ENCODE data around the gene RALGDS. TPM values are rescaled to one million over a fixed set of nuclear protein-coding genes. Genes with fewer than 3 reads are reported as not detected.

The RALGDS gene
- total and polyA plus RNA-seq, 2 experiments from 2014 or later, result 8.6 to 20.3 TPM

DNA sequence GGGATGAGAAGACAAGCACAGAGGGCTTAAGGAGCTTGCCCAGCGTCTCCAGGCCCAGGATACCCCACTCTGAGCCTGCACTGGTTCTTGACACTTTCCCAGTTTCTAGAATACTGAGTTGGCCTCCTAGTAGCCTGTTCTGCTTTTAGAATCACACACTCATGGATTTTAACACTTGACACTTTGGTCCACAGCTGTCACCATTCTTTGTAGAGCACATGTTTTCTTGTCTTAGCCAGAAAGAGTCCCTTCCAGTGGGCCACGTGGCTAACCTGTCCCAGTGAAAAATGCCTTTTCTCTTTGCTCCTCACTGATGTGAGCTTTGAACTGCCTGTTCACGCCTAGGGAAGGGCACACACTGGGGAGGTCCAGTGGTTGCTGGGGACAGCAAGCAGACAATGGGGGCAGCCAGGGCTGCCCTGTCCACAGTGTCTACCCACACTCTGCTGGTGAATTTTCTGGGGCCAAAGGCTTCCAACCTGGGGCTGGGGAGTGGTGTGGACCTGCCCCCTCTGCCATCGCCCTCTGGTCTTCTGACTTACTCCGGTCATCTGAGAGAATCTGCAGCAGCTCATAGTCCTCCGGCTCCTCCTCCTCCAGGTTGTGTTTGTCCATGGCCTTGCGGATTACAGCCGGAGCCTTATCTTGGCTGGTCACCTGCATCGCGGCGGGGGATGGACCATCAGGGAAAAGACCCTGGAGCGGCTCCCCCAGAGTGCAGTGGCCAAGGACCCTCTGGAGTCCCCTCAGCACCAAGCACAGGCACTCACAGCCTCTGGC, 21.1 kb downstream of the RALGDS start:
- H3K9me3 Mint-ChIP-seq, result peaks cover 15% of the 10 kb centered on the region; the same call in 2 of the 3 replicates
- Histone ChIP-seq H3K27me3 (ENCODE audit: insufficient read depth) (no peaks in the 10 kb centered on the region), H3K9me2 (ENCODE audit: insufficient read depth) (no peaks in the 10 kb centered on the region), H3K4me3 (no peak overlapping the region), H3K4me1 (ENCODE audit: insufficient read depth) (no peaks in the 10 kb centered on the region), H3K27ac (ENCODE audit: low read depth) (no peak overlapping the region), H3F3A (replicated peaks; ENCODE audit: low read depth) (no peaks in the 10 kb centered on the region), H3K79me2 (replicated peaks; ENCODE audit: insufficient read depth) (no peaks in the 10 kb centered on the region), H3K36me3 (ENCODE audit: insufficient read depth) (no peaks in the 10 kb centered on the region), H4K20me1 (replicated peaks; ENCODE audit: insufficient read depth) (no peaks in the 10 kb centered on the region), H2AFZ (no peak overlapping the region), H3K4me2 (no peak overlapping the region)
- no peaks in the 10 kb centered on the region for H3K4me1 Mint-ChIP-seq
- ATAC-seq (no peak), DNase-seq (ENCODE audit: low spot score) (no peak)
- H3K27ac Mint-ChIP-seq, result no peak overlapping the region
- H3K4me3 Mint-ChIP-seq, result no peak overlapping the region
- no peaks in the 10 kb centered on the region for H3K27me3 Mint-ChIP-seq (ENCODE audit: insufficient read depth, low read depth, poor library complexity)
- peaks cover 39% of the 10 kb centered on the region for H3K36me3 Mint-ChIP-seq (ENCODE audit: low read depth)
- no peak for TF ChIP-seq ZNF114 (CRISPR knock-in tag; IDR thresholded peaks at IDR 0.05)
- TF ChIP-seq POLR2AphosphoS5 (IDR thresholded peaks at IDR 0.05; ENCODE audit: low read depth), result no peak
- no peak for TF ChIP-seq NANOG (IDR thresholded peaks at IDR 0.05; ENCODE audit: borderline replicate concordance)
- TF ChIP-seq ZNF331 (CRISPR knock-in tag; IDR thresholded peaks at IDR 0.05; ENCODE audit: low read depth), result no peak
- no peak for TF ChIP-seq JUNB (IDR thresholded peaks at IDR 0.05; ENCODE audit: unreplicated experiment)
- TF ChIP-seq, protein P1, sequence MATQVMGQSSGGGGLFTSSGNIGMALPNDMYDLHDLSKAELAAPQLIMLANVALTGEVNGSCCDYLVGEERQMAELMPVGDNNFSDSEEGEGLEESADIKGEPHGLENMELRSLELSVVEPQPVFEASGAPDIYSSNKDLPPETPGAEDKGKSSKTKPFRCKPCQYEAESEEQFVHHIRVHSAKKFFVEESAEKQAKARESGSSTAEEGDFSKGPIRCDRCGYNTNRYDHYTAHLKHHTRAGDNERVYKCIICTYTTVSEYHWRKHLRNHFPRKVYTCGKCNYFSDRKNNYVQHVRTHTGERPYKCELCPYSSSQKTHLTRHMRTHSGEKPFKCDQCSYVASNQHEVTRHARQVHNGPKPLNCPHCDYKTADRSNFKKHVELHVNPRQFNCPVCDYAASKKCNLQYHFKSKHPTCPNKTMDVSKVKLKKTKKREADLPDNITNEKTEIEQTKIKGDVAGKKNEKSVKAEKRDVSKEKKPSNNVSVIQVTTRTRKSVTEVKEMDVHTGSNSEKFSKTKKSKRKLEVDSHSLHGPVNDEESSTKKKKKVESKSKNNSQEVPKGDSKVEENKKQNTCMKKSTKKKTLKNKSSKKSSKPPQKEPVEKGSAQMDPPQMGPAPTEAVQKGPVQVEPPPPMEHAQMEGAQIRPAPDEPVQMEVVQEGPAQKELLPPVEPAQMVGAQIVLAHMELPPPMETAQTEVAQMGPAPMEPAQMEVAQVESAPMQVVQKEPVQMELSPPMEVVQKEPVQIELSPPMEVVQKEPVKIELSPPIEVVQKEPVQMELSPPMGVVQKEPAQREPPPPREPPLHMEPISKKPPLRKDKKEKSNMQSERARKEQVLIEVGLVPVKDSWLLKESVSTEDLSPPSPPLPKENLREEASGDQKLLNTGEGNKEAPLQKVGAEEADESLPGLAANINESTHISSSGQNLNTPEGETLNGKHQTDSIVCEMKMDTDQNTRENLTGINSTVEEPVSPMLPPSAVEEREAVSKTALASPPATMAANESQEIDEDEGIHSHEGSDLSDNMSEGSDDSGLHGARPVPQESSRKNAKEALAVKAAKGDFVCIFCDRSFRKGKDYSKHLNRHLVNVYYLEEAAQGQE (IDR thresholded peaks at IDR 0.05; ENCODE audit: unreplicated experiment), result no peak
- TF ChIP-seq, protein P2, sequence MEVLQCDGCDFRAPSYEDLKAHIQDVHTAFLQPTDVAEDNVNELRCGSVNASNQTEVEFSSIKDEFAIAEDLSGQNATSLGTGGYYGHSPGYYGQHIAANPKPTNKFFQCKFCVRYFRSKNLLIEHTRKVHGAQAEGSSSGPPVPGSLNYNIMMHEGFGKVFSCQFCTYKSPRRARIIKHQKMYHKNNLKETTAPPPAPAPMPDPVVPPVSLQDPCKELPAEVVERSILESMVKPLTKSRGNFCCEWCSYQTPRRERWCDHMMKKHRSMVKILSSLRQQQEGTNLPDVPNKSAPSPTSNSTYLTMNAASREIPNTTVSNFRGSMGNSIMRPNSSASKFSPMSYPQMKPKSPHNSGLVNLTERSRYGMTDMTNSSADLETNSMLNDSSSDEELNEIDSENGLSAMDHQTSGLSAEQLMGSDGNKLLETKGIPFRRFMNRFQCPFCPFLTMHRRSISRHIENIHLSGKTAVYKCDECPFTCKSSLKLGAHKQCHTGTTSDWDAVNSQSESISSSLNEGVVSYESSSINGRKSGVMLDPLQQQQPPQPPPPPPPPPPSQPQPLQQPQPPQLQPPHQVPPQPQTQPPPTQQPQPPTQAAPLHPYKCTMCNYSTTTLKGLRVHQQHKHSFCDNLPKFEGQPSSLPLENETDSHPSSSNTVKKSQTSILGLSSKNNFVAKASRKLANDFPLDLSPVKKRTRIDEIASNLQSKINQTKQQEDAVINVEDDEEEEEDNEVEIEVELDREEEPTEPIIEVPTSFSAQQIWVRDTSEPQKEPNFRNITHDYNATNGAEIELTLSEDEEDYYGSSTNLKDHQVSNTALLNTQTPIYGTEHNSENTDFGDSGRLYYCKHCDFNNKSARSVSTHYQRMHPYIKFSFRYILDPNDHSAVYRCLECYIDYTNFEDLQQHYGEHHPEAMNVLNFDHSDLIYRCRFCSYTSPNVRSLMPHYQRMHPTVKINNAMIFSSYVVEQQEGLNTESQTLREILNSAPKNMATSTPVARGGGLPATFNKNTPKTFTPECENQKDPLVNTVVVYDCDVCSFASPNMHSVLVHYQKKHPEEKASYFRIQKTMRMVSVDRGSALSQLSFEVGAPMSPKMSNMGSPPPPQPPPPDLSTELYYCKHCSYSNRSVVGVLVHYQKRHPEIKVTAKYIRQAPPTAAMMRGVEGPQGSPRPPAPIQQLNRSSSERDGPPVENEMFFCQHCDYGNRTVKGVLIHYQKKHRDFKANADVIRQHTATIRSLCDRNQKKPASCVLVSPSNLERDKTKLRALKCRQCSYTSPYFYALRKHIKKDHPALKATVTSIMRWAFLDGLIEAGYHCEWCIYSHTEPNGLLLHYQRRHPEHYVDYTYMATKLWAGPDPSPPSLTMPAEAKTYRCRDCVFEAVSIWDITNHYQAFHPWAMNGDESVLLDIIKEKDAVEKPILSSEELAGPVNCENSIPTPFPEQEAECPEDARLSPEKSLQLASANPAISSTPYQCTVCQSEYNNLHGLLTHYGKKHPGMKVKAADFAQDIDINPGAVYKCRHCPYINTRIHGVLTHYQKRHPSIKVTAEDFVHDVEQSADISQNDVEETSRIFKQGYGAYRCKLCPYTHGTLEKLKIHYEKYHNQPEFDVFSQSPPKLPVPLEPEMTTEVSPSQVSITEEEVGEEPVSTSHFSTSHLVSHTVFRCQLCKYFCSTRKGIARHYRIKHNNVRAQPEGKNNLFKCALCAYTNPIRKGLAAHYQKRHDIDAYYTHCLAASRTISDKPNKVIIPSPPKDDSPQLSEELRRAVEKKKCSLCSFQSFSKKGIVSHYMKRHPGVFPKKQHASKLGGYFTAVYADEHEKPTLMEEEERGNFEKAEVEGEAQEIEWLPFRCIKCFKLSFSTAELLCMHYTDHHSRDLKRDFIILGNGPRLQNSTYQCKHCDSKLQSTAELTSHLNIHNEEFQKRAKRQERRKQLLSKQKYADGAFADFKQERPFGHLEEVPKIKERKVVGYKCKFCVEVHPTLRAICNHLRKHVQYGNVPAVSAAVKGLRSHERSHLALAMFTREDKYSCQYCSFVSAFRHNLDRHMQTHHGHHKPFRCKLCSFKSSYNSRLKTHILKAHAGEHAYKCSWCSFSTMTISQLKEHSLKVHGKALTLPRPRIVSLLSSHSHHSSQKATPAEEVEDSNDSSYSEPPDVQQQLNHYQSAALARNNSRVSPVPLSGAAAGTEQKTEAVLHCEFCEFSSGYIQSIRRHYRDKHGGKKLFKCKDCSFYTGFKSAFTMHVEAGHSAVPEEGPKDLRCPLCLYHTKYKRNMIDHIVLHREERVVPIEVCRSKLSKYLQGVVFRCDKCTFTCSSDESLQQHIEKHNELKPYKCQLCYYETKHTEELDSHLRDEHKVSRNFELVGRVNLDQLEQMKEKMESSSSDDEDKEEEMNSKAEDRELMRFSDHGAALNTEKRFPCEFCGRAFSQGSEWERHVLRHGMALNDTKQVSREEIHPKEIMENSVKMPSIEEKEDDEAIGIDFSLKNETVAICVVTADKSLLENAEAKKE (CRISPR knock-in tag; IDR thresholded peaks at IDR 0.05), result no peak
- TF ChIP-seq EZH2phosphoT487 (IDR thresholded peaks at IDR 0.05; ENCODE audit: unreplicated experiment), result no peak
- TF ChIP-seq CREB1 (CRISPR knock-in tag; IDR thresholded peaks at IDR 0.05; ENCODE audit: low read depth), result no peak
- TF ChIP-seq EZH2 (IDR thresholded peaks at IDR 0.05; ENCODE audit: low read depth, unreplicated experiment), result no peak
- TF ChIP-seq, protein P3, sequence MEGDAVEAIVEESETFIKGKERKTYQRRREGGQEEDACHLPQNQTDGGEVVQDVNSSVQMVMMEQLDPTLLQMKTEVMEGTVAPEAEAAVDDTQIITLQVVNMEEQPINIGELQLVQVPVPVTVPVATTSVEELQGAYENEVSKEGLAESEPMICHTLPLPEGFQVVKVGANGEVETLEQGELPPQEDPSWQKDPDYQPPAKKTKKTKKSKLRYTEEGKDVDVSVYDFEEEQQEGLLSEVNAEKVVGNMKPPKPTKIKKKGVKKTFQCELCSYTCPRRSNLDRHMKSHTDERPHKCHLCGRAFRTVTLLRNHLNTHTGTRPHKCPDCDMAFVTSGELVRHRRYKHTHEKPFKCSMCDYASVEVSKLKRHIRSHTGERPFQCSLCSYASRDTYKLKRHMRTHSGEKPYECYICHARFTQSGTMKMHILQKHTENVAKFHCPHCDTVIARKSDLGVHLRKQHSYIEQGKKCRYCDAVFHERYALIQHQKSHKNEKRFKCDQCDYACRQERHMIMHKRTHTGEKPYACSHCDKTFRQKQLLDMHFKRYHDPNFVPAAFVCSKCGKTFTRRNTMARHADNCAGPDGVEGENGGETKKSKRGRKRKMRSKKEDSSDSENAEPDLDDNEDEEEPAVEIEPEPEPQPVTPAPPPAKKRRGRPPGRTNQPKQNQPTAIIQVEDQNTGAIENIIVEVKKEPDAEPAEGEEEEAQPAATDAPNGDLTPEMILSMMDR (conservative IDR thresholded peaks at IDR 0.05; ENCODE audit: low read depth in 2 of 2), result no peak
- TF ChIP-seq, protein P4, sequence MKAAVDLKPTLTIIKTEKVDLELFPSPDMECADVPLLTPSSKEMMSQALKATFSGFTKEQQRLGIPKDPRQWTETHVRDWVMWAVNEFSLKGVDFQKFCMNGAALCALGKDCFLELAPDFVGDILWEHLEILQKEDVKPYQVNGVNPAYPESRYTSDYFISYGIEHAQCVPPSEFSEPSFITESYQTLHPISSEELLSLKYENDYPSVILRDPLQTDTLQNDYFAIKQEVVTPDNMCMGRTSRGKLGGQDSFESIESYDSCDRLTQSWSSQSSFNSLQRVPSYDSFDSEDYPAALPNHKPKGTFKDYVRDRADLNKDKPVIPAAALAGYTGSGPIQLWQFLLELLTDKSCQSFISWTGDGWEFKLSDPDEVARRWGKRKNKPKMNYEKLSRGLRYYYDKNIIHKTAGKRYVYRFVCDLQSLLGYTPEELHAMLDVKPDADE (IDR thresholded peaks at IDR 0.05), result no peak
- no peak for TF ChIP-seq STAT1 (IDR thresholded peaks at IDR 0.05; ENCODE audit: unreplicated experiment)
